ENCODE results near the gene NTHL1.

Gene NTHL1

DNA sequence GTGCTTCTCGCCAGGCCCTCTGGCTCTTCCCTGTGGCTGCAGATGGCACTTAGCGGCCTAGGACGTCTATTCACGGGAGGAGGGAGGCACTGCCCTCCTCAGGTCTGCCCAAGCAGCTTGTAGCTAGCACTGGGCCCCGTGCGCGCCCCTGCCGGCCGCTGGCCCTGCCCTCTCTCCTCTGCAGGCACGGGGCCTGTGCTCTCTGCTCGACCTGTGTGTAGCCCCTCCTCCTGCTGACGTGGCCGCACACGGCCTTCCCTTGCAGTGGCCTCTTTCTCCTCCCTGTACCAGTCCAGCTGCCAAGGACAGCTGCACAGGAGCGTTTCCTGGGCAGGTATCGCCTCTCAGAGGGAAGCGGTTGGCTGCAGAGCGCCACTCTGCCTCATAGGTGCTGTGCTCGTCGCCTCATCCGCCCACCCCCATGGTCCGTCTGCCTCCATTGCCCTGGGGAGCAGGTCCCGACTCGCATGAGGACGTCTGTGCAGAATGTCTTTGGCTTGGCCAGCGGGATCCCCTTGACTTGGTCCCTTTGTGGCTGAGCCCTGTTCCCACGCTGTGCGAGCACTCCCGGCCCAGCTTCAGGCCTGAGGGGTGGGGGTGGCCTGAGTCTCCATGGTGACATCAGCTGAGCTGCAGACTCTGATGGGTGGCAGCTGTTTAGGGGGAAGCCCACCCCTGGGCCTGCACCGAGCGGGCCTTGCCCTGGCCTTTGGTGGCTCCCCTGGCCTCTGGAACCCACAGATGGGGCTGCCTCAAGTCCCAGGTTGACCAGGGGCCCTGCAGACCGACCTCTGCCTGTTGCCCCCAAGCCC lies 34.7 kb upstream of the NTHL1 start:
- Mint-ChIP-seq H3K27me3 (ENCODE audit: low read depth) (no peaks in the 10 kb centered on the region), H3K4me1 (peaks cover 11% of the 10 kb centered on the region), H3K36me3 (ENCODE audit: low read depth) (peaks cover 16% of the 10 kb centered on the region), H3K9me3 (no peaks in the 10 kb centered on the region), H3K27ac (peak overlapping the region; percentile 97 to 98 (median 98)), H3K4me3 (peak overlapping the region; percentile 10 to 50 (median 38))
- TF ChIP-seq, protein P1, sequence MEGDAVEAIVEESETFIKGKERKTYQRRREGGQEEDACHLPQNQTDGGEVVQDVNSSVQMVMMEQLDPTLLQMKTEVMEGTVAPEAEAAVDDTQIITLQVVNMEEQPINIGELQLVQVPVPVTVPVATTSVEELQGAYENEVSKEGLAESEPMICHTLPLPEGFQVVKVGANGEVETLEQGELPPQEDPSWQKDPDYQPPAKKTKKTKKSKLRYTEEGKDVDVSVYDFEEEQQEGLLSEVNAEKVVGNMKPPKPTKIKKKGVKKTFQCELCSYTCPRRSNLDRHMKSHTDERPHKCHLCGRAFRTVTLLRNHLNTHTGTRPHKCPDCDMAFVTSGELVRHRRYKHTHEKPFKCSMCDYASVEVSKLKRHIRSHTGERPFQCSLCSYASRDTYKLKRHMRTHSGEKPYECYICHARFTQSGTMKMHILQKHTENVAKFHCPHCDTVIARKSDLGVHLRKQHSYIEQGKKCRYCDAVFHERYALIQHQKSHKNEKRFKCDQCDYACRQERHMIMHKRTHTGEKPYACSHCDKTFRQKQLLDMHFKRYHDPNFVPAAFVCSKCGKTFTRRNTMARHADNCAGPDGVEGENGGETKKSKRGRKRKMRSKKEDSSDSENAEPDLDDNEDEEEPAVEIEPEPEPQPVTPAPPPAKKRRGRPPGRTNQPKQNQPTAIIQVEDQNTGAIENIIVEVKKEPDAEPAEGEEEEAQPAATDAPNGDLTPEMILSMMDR (IDR thresholded peaks at IDR 0.05; ENCODE audit: unreplicated experiment in 3 of 3) = peak in 2 of 3 experiments; percentile 26 to 38

DNA sequence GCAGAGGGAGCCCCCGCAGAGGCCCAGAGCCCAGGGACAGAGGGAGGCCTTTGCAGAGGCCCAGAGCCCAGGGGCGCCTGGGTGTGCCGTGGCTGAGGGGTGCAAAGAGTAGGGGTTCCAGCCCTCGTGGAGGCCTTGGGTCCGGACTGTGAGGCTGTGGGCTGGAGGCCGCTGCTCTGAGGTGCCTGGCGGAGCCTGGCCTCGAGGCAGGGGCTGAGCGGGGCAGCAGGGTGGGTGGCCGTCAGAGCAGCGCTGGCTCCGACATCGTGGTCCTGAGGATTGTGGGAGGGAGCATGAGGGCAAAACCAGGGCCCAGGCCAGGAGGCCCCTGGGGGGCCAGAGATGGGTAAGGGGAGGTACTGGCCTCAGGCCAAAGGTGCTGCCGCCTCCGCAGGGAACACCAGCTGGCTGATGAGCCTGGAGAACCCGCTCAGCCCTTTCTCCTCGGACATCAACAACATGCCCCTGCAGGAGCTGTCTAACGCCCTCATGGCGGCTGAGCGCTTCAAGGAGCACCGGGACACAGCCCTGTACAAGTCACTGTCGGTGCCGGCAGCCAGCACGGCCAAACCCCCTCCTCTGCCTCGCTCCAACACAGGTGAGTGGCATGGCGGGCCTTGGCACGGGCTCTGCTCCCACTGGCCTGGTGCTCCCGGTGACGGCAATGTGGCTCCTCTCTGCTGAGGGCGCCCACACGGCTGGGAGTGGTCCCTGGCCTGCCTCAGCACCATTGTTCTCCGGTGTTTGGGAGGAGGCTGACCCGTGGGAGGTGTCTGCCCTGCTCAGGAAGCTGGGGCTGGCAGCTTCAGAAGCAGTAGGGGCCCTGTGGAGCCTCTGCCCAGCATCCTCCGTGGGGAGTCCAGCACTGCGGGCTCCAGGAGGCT lies 33.8 kb upstream of the NTHL1 start:
- Mint-ChIP-seq H3K27me3 (ENCODE audit: low read depth) (no peaks in the 10 kb centered on the region), H3K36me3 (ENCODE audit: low read depth) (peaks cover 21% of the 10 kb centered on the region), H3K27ac (peak overlapping the region; percentile 97 to 98 (median 98)), H3K4me3 (no peak overlapping the region), H3K9me3 (no peaks in the 10 kb centered on the region), H3K4me1 (peaks cover 11% of the 10 kb centered on the region)
- TF ChIP-seq, protein P1 (IDR thresholded peaks at IDR 0.05; ENCODE audit: unreplicated experiment in 3 of 3) = no peak

DNA sequence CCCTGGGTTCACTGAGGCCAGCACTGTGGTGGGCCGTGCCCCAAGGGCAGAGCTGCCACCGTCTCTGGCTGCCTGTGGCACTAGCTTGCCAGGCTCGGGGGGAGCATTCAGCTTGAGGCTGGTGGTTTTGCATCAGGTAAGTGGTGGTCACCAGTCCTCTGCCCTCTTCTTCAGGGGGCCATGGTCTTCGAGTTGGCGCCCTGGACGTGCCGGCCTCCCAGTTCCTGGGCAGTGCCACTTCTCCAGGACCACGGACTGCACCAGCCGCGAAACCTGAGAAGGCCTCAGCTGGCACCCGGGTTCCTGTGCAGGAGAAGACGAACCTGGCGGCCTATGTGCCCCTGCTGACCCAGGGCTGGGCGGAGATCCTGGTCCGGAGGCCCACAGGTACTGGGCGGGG lies 32.4 kb upstream of the NTHL1 start:
- H3K4me1 Mint-ChIP-seq = peaks cover 11% of the 10 kb centered on the region
- H3K4me3 Mint-ChIP-seq = no peak overlapping the region
- H3K27me3 Mint-ChIP-seq (ENCODE audit: low read depth) = no peaks in the 10 kb centered on the region
- H3K36me3 Mint-ChIP-seq (ENCODE audit: low read depth) = peaks cover 26% of the 10 kb centered on the region
- H3K9me3 Mint-ChIP-seq = no peaks in the 10 kb centered on the region
- no peak overlapping the region for H3K27ac Mint-ChIP-seq
- TF ChIP-seq, protein P1 (IDR thresholded peaks at IDR 0.05; ENCODE audit: unreplicated experiment in 3 of 3) = no peak

DNA sequence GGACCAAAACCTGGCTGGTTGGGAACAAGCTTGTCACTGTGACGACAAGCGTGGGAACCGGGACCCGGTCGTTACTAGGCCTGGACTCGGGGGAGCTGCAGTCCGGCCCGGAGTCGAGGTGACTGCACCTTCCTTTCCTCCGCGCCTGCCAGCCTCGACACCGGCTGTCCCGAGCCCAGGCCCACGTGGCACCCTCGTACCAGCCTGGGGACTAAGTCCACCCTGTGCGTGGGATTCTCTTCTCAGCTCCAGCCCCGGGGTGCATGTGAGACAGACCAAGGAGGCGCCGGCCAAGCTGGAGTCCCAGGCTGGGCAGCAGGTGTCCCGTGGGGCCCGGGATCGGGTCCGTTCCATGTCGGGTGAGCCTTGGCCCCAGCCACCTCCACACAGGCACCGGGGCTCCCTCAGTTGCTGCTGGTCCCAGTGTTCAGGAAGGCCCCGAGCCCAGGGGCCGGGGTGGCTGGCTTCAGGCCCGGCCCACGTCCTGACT lies 31.7 kb upstream of the NTHL1 start:
- H3K9me3 Mint-ChIP-seq = no peaks in the 10 kb centered on the region
- H3K27ac Mint-ChIP-seq = no peak overlapping the region
- peaks cover 30% of the 10 kb centered on the region for H3K36me3 Mint-ChIP-seq (ENCODE audit: low read depth)

DNA sequence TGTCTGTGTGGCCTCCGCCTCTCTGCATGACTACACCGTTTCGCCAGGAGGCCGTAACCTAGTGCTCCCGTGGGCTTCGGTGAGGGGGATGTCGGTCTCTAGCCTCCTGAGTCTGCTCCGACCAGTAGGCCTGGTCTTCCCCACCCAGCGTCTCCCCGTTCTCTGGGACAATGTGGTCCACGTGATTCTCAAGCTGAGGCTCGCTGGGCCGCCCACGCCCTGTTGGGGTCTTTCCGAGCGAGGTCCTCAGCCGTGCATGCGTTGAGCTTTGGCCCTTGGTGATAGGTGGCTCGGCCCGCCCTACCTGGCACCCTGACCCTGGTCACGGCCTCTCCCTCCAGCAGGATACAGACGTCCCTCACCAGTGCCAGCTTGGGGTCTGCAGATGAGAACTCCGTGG lies 31.1 kb upstream of the NTHL1 start:
- H3K4me1 Mint-ChIP-seq = peaks cover 11% of the 10 kb centered on the region
- H3K36me3 Mint-ChIP-seq (ENCODE audit: low read depth) = peaks cover 31% of the 10 kb centered on the region
- H3K4me3 Mint-ChIP-seq = no peak overlapping the region
- H3K27ac Mint-ChIP-seq = no peak overlapping the region
- no peaks in the 10 kb centered on the region for H3K9me3 Mint-ChIP-seq
- no peaks in the 10 kb centered on the region for H3K27me3 Mint-ChIP-seq (ENCODE audit: low read depth)
- TF ChIP-seq, protein P1 (IDR thresholded peaks at IDR 0.05; ENCODE audit: unreplicated experiment in 3 of 3) = no peak

More for the DNA sequence above, 31.7 kb upstream of the NTHL1 start:
- no peak overlapping the region for H3K4me3 Mint-ChIP-seq
- TF ChIP-seq, protein P1 (IDR thresholded peaks at IDR 0.05; ENCODE audit: unreplicated experiment in 3 of 3) = no peak
- H3K27me3 Mint-ChIP-seq (ENCODE audit: low read depth) = no peaks in the 10 kb centered on the region
- peaks cover 11% of the 10 kb centered on the region for H3K4me1 Mint-ChIP-seq

All from nephron (organoid).